Cardiac fibroblast (primary cell): ENCODE measurements around the gene PPP1CC.

ENCODE experiments used
- DNase-seq, 2 donors: peaks; one replicate each; pipeline versions ENCODE4 v3.0.0 to v3.0.0-alpha.2; 2010; ENCODE audit warnings: low read depth in 2 of 2
- H3K4me3 ChIP-seq, 2 donors: replicated peaks in 1 of 2; 1 replicate in 1 of 2; 2 replicates in 1 of 2; pipeline ENCODE4 v1.5.1; 2011; ENCODE audit warnings: low read depth in 2 of 2, low read length in 2 of 2, mild to moderate bottlenecking in 2 of 2, moderate library complexity in 1 of 2
- TF ChIP-seq, protein P1 (sequence below): IDR thresholded peaks from one replicate; pipeline ENCODE4 v1.5.1; 2011; ENCODE audit warnings: low read depth, mild to moderate bottlenecking, low read length, inconsistent platforms

The PPP1CC gene

DNA sequence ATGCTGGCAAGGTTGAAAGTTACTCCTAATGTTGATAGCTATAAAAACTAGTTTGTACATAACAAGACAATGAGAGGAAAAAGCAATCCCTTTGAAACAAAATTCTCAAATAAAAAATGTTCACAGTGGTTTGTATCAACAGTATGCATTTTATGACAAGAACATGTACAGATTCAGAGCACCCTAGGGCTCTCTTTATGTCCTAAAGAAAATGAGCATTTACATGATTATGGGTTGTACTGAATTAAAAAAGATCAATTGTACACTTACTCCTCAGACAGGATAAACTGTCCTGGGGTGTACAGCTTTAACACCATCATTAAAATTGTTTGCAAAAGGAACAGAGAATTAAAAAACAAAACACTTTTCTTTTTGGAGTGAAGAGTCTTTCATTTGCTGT, 22.2 kb downstream of the PPP1CC start:
- H3K4me3 ChIP-seq = no peak overlapping the region
- TF ChIP-seq, protein P1, sequence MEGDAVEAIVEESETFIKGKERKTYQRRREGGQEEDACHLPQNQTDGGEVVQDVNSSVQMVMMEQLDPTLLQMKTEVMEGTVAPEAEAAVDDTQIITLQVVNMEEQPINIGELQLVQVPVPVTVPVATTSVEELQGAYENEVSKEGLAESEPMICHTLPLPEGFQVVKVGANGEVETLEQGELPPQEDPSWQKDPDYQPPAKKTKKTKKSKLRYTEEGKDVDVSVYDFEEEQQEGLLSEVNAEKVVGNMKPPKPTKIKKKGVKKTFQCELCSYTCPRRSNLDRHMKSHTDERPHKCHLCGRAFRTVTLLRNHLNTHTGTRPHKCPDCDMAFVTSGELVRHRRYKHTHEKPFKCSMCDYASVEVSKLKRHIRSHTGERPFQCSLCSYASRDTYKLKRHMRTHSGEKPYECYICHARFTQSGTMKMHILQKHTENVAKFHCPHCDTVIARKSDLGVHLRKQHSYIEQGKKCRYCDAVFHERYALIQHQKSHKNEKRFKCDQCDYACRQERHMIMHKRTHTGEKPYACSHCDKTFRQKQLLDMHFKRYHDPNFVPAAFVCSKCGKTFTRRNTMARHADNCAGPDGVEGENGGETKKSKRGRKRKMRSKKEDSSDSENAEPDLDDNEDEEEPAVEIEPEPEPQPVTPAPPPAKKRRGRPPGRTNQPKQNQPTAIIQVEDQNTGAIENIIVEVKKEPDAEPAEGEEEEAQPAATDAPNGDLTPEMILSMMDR = no peak
- no peak for DNase-seq

DNA sequence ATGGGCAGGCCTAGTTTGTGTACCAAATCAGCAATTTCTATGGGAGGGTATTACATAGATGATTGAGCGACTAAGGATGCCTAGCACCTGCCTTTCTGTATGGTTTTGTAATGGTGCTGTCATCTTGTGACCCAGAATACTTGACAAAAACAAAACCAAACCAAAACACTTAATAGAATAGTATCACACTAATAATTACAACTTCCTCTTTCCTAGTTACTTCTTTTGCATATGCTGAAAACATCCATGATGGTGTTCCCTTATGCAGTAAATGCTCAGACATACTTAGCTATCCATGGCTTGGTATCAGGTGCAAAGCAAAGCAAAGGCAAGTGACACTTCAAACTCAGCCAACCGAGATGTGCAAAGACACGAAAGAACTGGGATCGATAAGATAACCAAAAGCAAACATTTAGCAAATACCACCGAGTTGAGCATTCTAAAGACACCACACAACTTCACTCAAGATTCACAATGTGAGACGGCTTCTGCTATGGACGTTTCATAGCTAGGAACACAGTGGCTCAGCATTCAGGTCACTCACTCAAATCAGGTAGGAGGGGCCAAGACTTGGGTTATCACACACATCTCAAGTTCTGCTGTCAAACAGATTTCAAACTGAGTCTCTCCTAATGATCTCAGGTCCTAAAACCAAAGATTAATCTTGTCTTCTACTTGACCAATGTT, 24.3 kb downstream of the PPP1CC start:
- TF ChIP-seq, protein P1 = no peak
- DNase-seq = no peak
- no peak overlapping the region for H3K4me3 ChIP-seq

DNA sequence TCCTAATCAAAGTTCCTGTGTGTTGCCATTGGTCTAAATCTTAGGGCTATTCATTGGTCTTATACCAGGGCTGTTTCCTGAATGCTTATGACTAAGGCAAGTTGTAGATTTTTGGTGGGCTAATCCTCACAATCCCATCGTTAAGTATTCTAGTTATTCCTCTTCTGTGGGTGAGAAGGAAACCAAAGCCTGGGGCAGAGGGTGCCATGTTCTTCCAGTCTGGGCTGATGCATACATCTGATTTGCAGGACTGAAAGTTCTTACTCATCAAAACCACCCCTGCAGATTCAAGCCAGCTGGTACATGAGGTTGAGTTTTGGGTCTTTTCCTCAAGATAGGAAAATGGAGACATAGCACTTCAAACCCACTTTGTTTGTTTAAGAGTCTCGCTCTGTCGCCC, 25.7 kb downstream of the PPP1CC start:
- H3K4me3 ChIP-seq = no peak overlapping the region
- DNase-seq = no peak
- TF ChIP-seq, protein P1 = no peak

DNA sequence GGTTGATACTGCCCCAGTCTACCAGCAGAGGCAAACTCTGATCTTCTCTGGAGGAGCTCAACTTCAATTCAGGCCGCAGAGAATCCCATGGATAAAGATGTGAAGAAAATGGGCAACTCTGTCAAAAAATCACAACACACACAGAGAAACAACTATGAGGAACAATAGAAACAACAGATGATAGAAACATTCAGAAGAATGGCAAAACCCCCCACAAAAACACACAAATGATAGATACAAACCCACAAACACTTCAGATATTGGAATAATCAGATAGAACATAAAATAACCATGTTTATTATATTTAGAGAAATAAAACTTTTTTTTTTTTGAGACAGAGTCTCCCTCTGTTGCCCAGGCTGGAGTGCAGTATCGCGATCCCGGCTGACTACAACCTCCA, 33.8 kb downstream of the PPP1CC start:
- TF ChIP-seq, protein P1 = no peak
- DNase-seq = no peak
- H3K4me3 ChIP-seq = no peak overlapping the region

DNA sequence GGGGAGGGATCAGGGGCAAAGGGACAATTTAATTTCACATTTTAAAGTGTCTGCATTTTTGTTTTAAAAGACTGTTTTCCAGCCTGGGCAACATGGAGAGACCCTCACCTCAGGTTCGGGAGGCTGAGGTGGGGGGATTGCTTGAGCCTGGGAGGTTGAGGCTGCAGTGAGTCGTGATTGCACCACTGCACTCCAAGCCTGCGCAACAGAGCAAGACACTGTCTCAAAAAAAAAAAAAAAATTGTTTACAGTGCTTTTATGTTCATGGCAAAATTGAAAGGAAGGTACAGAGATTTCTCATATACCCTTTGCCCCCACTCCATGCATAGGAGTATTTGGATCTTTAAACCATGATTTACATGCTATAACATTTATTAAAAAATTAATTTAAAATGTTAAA, 37.4 kb downstream of the PPP1CC start:
- no peak overlapping the region for H3K4me3 ChIP-seq
- no peak for DNase-seq
- TF ChIP-seq, protein P1 = no peak

DNA sequence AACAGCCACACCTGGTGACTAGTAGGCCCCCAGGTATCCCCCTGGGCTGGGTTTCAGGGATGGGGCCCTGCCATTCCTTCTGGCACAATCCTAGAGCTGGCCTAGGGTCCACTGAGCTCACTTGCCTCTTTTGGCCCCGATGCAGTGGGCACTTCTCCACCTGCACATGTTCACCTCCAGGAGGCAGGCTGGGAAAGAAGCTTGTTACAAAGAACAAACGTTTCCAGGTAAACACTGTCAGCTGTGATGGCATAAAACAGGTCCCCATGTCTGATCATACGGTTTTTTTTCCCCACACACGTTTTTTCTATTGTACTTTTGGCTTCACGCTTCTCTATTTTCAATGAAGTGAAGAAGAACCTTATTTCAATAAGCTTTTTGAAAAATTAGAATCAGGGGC, 37.9 kb downstream of the PPP1CC start:
- no peak overlapping the region for H3K4me3 ChIP-seq
- TF ChIP-seq, protein P1 = peak; percentile 17
- no peak for DNase-seq

DNA sequence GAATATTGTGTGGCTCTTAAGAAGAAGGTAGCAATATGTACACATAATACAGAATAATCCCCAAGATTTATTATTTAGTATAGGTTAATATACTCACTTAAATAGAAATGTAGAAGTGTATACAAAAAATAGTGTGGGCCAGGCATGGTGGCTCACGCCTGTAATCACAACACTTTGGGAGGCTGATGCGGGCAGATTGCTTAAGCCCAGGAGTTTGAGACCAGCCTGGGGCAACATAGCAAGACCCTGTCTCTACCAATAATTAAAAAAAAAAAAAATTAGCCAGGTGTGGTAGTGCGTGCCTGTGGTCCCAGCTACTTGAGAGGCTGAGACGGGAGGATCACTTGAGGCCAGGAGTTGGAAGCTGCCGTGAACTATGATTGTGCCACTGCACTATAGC, 38.5 kb downstream of the PPP1CC start:
- TF ChIP-seq, protein P1 = no peak
- H3K4me3 ChIP-seq = no peak overlapping the region
- no peak for DNase-seq
